Bronchial epithelial cell (primary cell): ENCODE data around the gene SHANK2. TPM values are rescaled to one million over a fixed set of nuclear protein-coding genes. Genes with fewer than 3 reads are reported as not detected.

Experiments used
- DNase-seq: peaks from one replicate; pipeline ENCODE4 v3.0.0-alpha.2; 2010; ENCODE audit warnings: low read depth
- FAIRE-seq: peaks from 2 replicates; lab custom pipeline; 2011; peaks lifted over from hg19 to GRCh38; lab: Jason Lieb, UNC
- H3K27me3 ChIP-seq: 2 replicates; pipeline ENCODE4 v1.5.1; 2011; ENCODE audit warnings: low read length; ENCODE audit not compliant: control insufficient read depth, insufficient read depth
- H3K36me3 ChIP-seq: 2 replicates; pipeline ENCODE4 v1.5.1; 2011; ENCODE audit warnings: low read length; ENCODE audit not compliant: control insufficient read depth, insufficient read depth
- H3K4me3 ChIP-seq: 2 replicates; pipeline ENCODE4 v1.5.1; 2011; ENCODE audit warnings: mild to moderate bottlenecking, low read depth, low read length, control low read depth
- CTCF ChIP-seq: IDR thresholded peaks from 2 replicates; pipeline ENCODE4 v1.5.1; 2011; ENCODE audit warnings: mild to moderate bottlenecking, moderate library complexity, low read length, control low read depth, inconsistent platforms; ENCODE audit not compliant: insufficient read depth, severe bottlenecking
- total RNA-seq: library from RNA; depleted of rRNA; stranded (reverse); fragments of >200 nt; gene quantifications from 2 replicates; pipeline ENCODE4 v1.2.1, GENCODE V29; 2014

The SHANK2 gene
- total RNA-seq, 1 donor from 2014 or later: 6.6 TPM

GRCh38 chr11:71240061-71240690 is 12.2 kb downstream of the SHANK2 start:
- FAIRE-seq: no peak
- no peak overlapping the region for H3K4me3 ChIP-seq
- TF ChIP-seq CTCF: no peak
- H3K36me3 ChIP-seq: peaks cover 3% of the 10 kb centered on the region
- H3K27me3 ChIP-seq: no peaks in the 10 kb centered on the region
- no peak for DNase-seq

GRCh38 chr11:71239581-71239980 is 12.8 kb downstream of the SHANK2 start:
- Histone ChIP-seq H3K4me3 (no peak overlapping the region), H3K36me3 (peaks cover 3% of the 10 kb centered on the region), H3K27me3 (no peaks in the 10 kb centered on the region)
- DNase-seq: no peak
- no peak for FAIRE-seq
- no peak for TF ChIP-seq CTCF

- FAIRE-seq (no peak), DNase-seq (no peak)
Observed at GRCh38 chr11:71238941-71239340, 13.4 kb downstream of the SHANK2 start.

GRCh38 chr11:71238285-71238875 is 14.0 kb downstream of the SHANK2 start:
- peak; percentile 18 for FAIRE-seq
- H3K27me3 ChIP-seq: no peaks in the 10 kb centered on the region
- TF ChIP-seq CTCF: no peak
- no peak for DNase-seq
- H3K36me3 ChIP-seq: peaks cover 3% of the 10 kb centered on the region
- H3K4me3 ChIP-seq: no peak overlapping the region

More at GRCh38 chr11:71238941-71239340, 13.4 kb downstream of the SHANK2 start:
- Histone ChIP-seq H3K27me3 (no peaks in the 10 kb centered on the region), H3K4me3 (no peak overlapping the region), H3K36me3 (peaks cover 3% of the 10 kb centered on the region)
- no peak for TF ChIP-seq CTCF

GRCh38 chr11:71237853-71238252 is 14.5 kb downstream of the SHANK2 start:
- DNase-seq: no peak
- TF ChIP-seq CTCF: no peak
- Histone ChIP-seq H3K27me3 (no peaks in the 10 kb centered on the region), H3K36me3 (peaks cover 3% of the 10 kb centered on the region), H3K4me3 (no peak overlapping the region)
- no peak for FAIRE-seq
